Mammary epithelial cell (primary cell): ENCODE results near the gene CCNYL1.

ENCODE experiments used
- EZH2 ChIP-seq: IDR thresholded peaks from 2 replicates; pipeline ENCODE4 v1.6.1; 2012; ENCODE audit warnings: low read length, inconsistent platforms, borderline replicate concordance
- TF ChIP-seq, protein P1 (sequence below), 2 donors: IDR thresholded peaks in 1 of 2; conservative IDR thresholded peaks in 1 of 2; 2 replicates each; pipeline ENCODE4 v1.5.1; 2011 to 2012; ENCODE audit warnings: inconsistent platforms in 2 of 2, low read length in 2 of 2, mild to moderate bottlenecking in 2 of 2, control low read depth in 1 of 2, low read depth in 1 of 2; ENCODE audit not compliant: insufficient read depth in 1 of 2; ENCODE audit errors: extremely low read depth in 1 of 2

DNA sequence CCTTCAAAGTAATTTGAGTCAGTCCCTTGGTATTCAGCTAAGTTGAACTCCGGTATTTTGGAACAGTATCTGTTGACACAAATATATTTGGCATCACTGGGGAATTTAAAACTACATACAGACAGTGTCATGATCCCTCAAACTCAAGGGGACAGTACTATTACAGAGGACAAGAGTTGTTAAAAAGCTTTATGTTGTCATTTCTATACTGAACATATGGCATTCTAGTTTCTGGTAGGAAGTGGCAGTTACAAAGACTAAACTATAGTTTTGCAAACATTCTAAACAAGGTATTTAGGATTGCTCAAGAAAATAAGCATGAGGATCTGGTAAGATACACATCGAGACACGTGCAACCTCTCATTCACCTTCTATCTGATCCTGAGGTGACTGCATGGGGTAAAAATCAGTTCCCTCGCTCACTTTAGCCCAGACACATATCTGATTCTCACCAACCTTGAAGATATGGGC is 16.6 kb upstream of the CCNYL1 start:
- TF ChIP-seq, protein P1, sequence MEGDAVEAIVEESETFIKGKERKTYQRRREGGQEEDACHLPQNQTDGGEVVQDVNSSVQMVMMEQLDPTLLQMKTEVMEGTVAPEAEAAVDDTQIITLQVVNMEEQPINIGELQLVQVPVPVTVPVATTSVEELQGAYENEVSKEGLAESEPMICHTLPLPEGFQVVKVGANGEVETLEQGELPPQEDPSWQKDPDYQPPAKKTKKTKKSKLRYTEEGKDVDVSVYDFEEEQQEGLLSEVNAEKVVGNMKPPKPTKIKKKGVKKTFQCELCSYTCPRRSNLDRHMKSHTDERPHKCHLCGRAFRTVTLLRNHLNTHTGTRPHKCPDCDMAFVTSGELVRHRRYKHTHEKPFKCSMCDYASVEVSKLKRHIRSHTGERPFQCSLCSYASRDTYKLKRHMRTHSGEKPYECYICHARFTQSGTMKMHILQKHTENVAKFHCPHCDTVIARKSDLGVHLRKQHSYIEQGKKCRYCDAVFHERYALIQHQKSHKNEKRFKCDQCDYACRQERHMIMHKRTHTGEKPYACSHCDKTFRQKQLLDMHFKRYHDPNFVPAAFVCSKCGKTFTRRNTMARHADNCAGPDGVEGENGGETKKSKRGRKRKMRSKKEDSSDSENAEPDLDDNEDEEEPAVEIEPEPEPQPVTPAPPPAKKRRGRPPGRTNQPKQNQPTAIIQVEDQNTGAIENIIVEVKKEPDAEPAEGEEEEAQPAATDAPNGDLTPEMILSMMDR (conservative IDR thresholded peaks at IDR 0.05 in 1 of 2, IDR thresholded peaks at IDR 0.05 in 1 of 2; ENCODE audit: extremely low read depth in 1 of 2, insufficient read depth in 1 of 2, low read depth in 1 of 2, low read length in 2 of 2) = no peak
- TF ChIP-seq EZH2 = no peak
